ENCODE measurements around the gene UBE2B.

GRCh38 chr5:134383980-134384697 lies 12.8 kb downstream of the UBE2B start:
- TF ChIP-seq, protein P1, sequence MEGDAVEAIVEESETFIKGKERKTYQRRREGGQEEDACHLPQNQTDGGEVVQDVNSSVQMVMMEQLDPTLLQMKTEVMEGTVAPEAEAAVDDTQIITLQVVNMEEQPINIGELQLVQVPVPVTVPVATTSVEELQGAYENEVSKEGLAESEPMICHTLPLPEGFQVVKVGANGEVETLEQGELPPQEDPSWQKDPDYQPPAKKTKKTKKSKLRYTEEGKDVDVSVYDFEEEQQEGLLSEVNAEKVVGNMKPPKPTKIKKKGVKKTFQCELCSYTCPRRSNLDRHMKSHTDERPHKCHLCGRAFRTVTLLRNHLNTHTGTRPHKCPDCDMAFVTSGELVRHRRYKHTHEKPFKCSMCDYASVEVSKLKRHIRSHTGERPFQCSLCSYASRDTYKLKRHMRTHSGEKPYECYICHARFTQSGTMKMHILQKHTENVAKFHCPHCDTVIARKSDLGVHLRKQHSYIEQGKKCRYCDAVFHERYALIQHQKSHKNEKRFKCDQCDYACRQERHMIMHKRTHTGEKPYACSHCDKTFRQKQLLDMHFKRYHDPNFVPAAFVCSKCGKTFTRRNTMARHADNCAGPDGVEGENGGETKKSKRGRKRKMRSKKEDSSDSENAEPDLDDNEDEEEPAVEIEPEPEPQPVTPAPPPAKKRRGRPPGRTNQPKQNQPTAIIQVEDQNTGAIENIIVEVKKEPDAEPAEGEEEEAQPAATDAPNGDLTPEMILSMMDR (IDR thresholded peaks at IDR 0.05 in 4 of 5, conservative IDR thresholded peaks at IDR 0.05 in 1 of 5): no peak
- no peak for TF ChIP-seq POLR2A (IDR thresholded peaks at IDR 0.05)

Data from gastrocnemius medialis (tissue), 4 donors.